ENCODE data around the gene SF3B3. TPM values are rescaled to one million over a fixed set of nuclear protein-coding genes. Genes with fewer than 3 reads are reported as not detected.
A peak's percentile ranks its signal among the peaks of the same experiment; 100 is the strongest.

SF3B3 gene
- total RNA-seq, 1 donor from 2014 or later, result 31.2 TPM

- Histone ChIP-seq H3K4me3 (no peak overlapping the region), H3K27me3 (no peaks in the 10 kb centered on the region), H3K9me3 (no peaks in the 10 kb centered on the region), H3K4me1 (peaks cover 0 to 7% of the 10 kb centered on the region in 2 donors), H3K27ac (peak overlapping the region in 1 of 2 donors; percentile 18), H3K36me3 (peaks cover 42 to 71% of the 10 kb centered on the region in 2 donors)
- no peak for TF ChIP-seq CTCF (IDR thresholded peaks at IDR 0.05)
- no peak for DNase-seq (ENCODE audit: low spot score in 2 of 2)
- intact Hi-C loops (cut with DNase I), result no loop called here
Observed at GRCh38 chr16:70478912-70479341, 44.7 kb upstream of the SF3B3 start.

GRCh38 chr16:70480127-70481105 is 43.2 kb upstream of the SF3B3 start:
- no peaks in the 10 kb centered on the region for H3K27me3 ChIP-seq
- H3K4me1 ChIP-seq, result peaks cover 0 to 7% of the 10 kb centered on the region in 2 donors
- H3K9me3 ChIP-seq, result no peaks in the 10 kb centered on the region
- intact Hi-C loops (cut with DNase I), result no loop called here
- TF ChIP-seq CTCF (IDR thresholded peaks at IDR 0.05), result no peak
- H3K36me3 ChIP-seq, result peaks cover 32 to 63% of the 10 kb centered on the region in 2 donors
- no peak overlapping the region for H3K27ac ChIP-seq
- no peak for DNase-seq (ENCODE audit: low spot score in 2 of 2)
- no peak overlapping the region for H3K4me3 ChIP-seq

GRCh38 chr16:70481929-70482536 is 41.6 kb upstream of the SF3B3 start:
- peak overlapping the region; percentile 56 to 65 for H3K27ac ChIP-seq
- intact Hi-C loops (cut with DNase I), result no loop called here
- H3K36me3 ChIP-seq, result peaks cover 38 to 65% of the 10 kb centered on the region in 2 donors
- DNase-seq (ENCODE audit: low spot score in 2 of 2), result no peak
- no peaks in the 10 kb centered on the region for H3K9me3 ChIP-seq
- H3K27me3 ChIP-seq, result no peaks in the 10 kb centered on the region
- TF ChIP-seq CTCF (IDR thresholded peaks at IDR 0.05), result no peak
- H3K4me3 ChIP-seq, result no peak overlapping the region
- no peaks in the 10 kb centered on the region for H3K4me1 ChIP-seq

GRCh38 chr16:70482624-70483023 is 41.0 kb upstream of the SF3B3 start:
- no peaks in the 10 kb centered on the region for H3K27me3 ChIP-seq
- H3K4me1 ChIP-seq, result no peaks in the 10 kb centered on the region
- H3K4me3 ChIP-seq, result no peak overlapping the region
- no peak for TF ChIP-seq CTCF (IDR thresholded peaks at IDR 0.05)
- DNase-seq (ENCODE audit: low spot score in 2 of 2), result no peak
- H3K27ac ChIP-seq, result peak overlapping the region; percentile 56 to 65
- H3K9me3 ChIP-seq, result no peaks in the 10 kb centered on the region
- intact Hi-C loops (cut with DNase I), result no loop called here
- peaks cover 44 to 69% of the 10 kb centered on the region in 2 donors for H3K36me3 ChIP-seq

GRCh38 chr16:70483426-70483825 is 40.2 kb upstream of the SF3B3 start:
- Histone ChIP-seq H3K4me1 (no peaks in the 10 kb centered on the region), H3K27ac (no peak overlapping the region), H3K27me3 (no peaks in the 10 kb centered on the region), H3K9me3 (no peaks in the 10 kb centered on the region), H3K4me3 (no peak overlapping the region), H3K36me3 (peaks cover 52 to 71% of the 10 kb centered on the region in 2 donors)
- no peak for TF ChIP-seq CTCF (IDR thresholded peaks at IDR 0.05)
- DNase-seq (ENCODE audit: low spot score in 2 of 2), result no peak
- intact Hi-C loops (cut with DNase I), result no loop called here

All from ascending aorta (tissue), 2 donors.